B cell (primary cell): ENCODE data around the gene CNR1.

ENCODE experiments used
- EZH2 ChIP-seq: IDR thresholded peaks from 2 replicates; pipeline ENCODE4 v1.6.1; 2012; ENCODE audit warnings: borderline replicate concordance, low read depth, mild to moderate bottlenecking, moderate library complexity, low read length; ENCODE audit not compliant: insufficient read depth, poor library complexity, severe bottlenecking
- TF ChIP-seq, protein P1 (sequence below): fragments of 200-600 bp; IDR thresholded peaks from one replicate; pipeline ENCODE4 v1.8.0; 2022; ENCODE audit warnings: antibody characterized with exemption, mild to moderate bottlenecking

DNA sequence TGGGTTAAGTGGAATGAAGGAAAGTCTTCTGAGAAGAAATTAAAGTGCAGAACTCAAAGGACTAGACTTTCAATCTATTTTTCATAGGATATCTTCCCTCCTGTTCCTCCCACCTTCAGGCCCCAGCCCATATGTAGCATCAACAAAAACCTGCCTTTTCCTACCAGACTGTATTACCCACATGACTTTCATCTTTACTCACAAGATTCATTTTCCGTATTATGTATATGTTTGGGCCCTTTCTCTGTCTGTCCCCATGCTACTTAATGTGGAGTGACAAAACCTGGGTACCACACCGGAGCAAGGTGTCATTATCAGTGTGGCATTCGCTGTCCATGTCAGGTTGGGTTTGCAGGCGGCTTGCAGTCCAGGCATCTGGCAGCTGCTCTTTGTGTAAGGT, 18.8 kb upstream of the CNR1 start:
- TF ChIP-seq, protein P1, sequence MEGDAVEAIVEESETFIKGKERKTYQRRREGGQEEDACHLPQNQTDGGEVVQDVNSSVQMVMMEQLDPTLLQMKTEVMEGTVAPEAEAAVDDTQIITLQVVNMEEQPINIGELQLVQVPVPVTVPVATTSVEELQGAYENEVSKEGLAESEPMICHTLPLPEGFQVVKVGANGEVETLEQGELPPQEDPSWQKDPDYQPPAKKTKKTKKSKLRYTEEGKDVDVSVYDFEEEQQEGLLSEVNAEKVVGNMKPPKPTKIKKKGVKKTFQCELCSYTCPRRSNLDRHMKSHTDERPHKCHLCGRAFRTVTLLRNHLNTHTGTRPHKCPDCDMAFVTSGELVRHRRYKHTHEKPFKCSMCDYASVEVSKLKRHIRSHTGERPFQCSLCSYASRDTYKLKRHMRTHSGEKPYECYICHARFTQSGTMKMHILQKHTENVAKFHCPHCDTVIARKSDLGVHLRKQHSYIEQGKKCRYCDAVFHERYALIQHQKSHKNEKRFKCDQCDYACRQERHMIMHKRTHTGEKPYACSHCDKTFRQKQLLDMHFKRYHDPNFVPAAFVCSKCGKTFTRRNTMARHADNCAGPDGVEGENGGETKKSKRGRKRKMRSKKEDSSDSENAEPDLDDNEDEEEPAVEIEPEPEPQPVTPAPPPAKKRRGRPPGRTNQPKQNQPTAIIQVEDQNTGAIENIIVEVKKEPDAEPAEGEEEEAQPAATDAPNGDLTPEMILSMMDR: no peak
- TF ChIP-seq EZH2: no peak
